Measurements from ENCODE around the gene ANKRD13B.

- TF ChIP-seq EZH2 (IDR thresholded peaks at IDR 0.05; ENCODE audit: insufficient read depth, low read length), result no peak
- TF ChIP-seq CTCF (IDR thresholded peaks at IDR 0.05; ENCODE audit: insufficient read depth, low read depth, low read length), result no peak
Observed at GRCh38 chr17:29633886-29634285, 41.0 kb downstream of the ANKRD13B start.

Data from astrocyte (in vitro differentiated cells and primary cell).